HEK293 (cell line): ENCODE measurements around the gene MIER3.

Experiments used
- CTCF ChIA-PET: fragments of 350-600 bp; formaldehyde crosslinking; extraction: SDS; loops from one replicate; lab custom pipeline; 2021; ENCODE audit warnings: antibody characterized with exemption; lab: Yijun Ruan, JAX
- POLR2A ChIA-PET: fragments of 300-600 bp; formaldehyde crosslinking; extraction: SDS; loops from one replicate; lab custom pipeline; 2020; ENCODE audit warnings: antibody characterized with exemption, inconsistent platforms; lab: Yijun Ruan, JAX
- H3K27ac ChIP-seq: fragments of 200-500 bp; sonication (Bioruptor generic); 2 replicates; pipeline ENCODE4 v1.5.1; 2014; ENCODE audit warnings: low read depth, low read length, control low read depth, inconsistent platforms; ENCODE audit errors: extremely low read depth
- H3K36me3 ChIP-seq, 2 experiments: fragments of 200-500 bp in 1 of 2; sonication (Bioruptor generic) in 1 of 2; 1 replicate in 1 of 2; 2 replicates in 1 of 2; pipeline ENCODE4 v1.5.1; 2014 to 2017; ENCODE audit warnings: inconsistent platforms in 2 of 2, low read length in 2 of 2; ENCODE audit not compliant: control insufficient read depth in 2 of 2, insufficient read depth in 1 of 2
- H3K4me1 ChIP-seq: fragments of 200-500 bp; sonication (Bioruptor generic); 2 replicates; pipeline ENCODE4 v1.5.1; 2014; ENCODE audit warnings: mild to moderate bottlenecking, low read length, inconsistent platforms; ENCODE audit not compliant: control insufficient read depth, insufficient read depth
- H3K4me3 ChIP-seq: 2 replicates; pipeline ENCODE4 v1.5.1; 2011; ENCODE audit warnings: low read depth, mild to moderate bottlenecking, control low read depth, low read length, moderate library complexity
- H3K9me3 ChIP-seq: fragments of 200-500 bp; sonication (Bioruptor generic); 2 replicates; pipeline ENCODE4 v1.5.1; 2014; ENCODE audit warnings: low read depth, low read length, inconsistent platforms; ENCODE audit not compliant: control insufficient read depth, insufficient read depth
- GLI2 ChIP-seq: fragments of 450-650 bp; formaldehyde crosslinking; IDR thresholded peaks from 2 replicates; pipeline ENCODE4; 2017; ENCODE audit warnings: missing biosample characterization, missing genetic modification characterization, low read depth, borderline replicate concordance
- HIC1 ChIP-seq: fragments of 450-650 bp; formaldehyde crosslinking; IDR thresholded peaks from 2 replicates; pipeline ENCODE4 v1.5.1; 2016; ENCODE audit warnings: missing biosample characterization, missing genetic modification characterization
- HOXD13 ChIP-seq: sonication (generic); formaldehyde crosslinking; IDR thresholded peaks from 2 replicates; pipeline ENCODE4 v1.8.0; 2022; ENCODE audit warnings: missing genetic modification reagents, borderline replicate concordance
- KLF7 ChIP-seq: fragments of 450-650 bp; formaldehyde crosslinking; IDR thresholded peaks from 2 replicates; pipeline ENCODE4 v1.5.1; 2016; ENCODE audit warnings: missing biosample characterization, missing genetic modification characterization, borderline replicate concordance
- PBX3 ChIP-seq: sonication (generic); formaldehyde crosslinking; IDR thresholded peaks from 2 replicates; pipeline ENCODE4 v1.8.1; 2022; ENCODE audit warnings: mild to moderate bottlenecking, moderate library complexity, missing genetic modification reagents
- PRDM4 ChIP-seq: fragments of 450-650 bp; formaldehyde crosslinking; IDR thresholded peaks from 2 replicates; pipeline ENCODE4 v1.5.1; 2017; ENCODE audit warnings: missing biosample characterization, missing genetic modification characterization
- ZBTB11 ChIP-seq: fragments of 450-650 bp; formaldehyde crosslinking; conservative IDR thresholded peaks from 2 replicates; pipeline ENCODE4 v1.5.1; 2016; ENCODE audit warnings: low read depth, missing biosample characterization, missing genetic modification characterization
- ZNF138 ChIP-seq: fragments of 450-650 bp; formaldehyde crosslinking; IDR thresholded peaks from 2 replicates; pipeline ENCODE4 v1.5.1; 2016; ENCODE audit warnings: missing biosample characterization, missing genetic modification characterization, borderline replicate concordance
- ZNF16 ChIP-seq: fragments of 450-650 bp; formaldehyde crosslinking; IDR thresholded peaks from 2 replicates; pipeline ENCODE4 v1.5.1; 2016; ENCODE audit warnings: low read depth, missing biosample characterization, missing genetic modification characterization
- ZNF23 ChIP-seq: fragments of 450-650 bp; formaldehyde crosslinking; IDR thresholded peaks from 2 replicates; pipeline ENCODE4 v1.5.1; 2016; ENCODE audit warnings: missing biosample characterization, missing genetic modification characterization, borderline replicate concordance
- ZNF37A ChIP-seq: fragments of 450-650 bp; IDR thresholded peaks from 2 replicates; pipeline ENCODE4 v1.5.1; 2018; ENCODE audit warnings: missing biosample characterization, missing genetic modification characterization
- ZNF394 ChIP-seq: fragments of 450-650 bp; formaldehyde crosslinking; IDR thresholded peaks from 2 replicates; pipeline ENCODE4 v1.5.1; 2016; ENCODE audit warnings: missing biosample characterization, missing genetic modification characterization, mild to moderate bottlenecking, moderate library complexity, borderline replicate concordance
- ZNF473 ChIP-seq: fragments of 450-650 bp; formaldehyde crosslinking; IDR thresholded peaks from 2 replicates; pipeline ENCODE4 v1.5.1; 2017; ENCODE audit warnings: missing biosample characterization, missing genetic modification characterization
- ZNF529 ChIP-seq: fragments of 450-650 bp; formaldehyde crosslinking; IDR thresholded peaks from 2 replicates; pipeline ENCODE4 v1.5.1; 2017; ENCODE audit warnings: missing genetic modification characterization, missing biosample characterization; ENCODE audit not compliant: insufficient replicate concordance
- ZNF626 ChIP-seq: fragments of 450-650 bp; sonication (Bioruptor Pico); formaldehyde crosslinking; IDR thresholded peaks from 2 replicates; pipeline ENCODE4 v1.5.1; 2018; ENCODE audit warnings: missing biosample characterization, missing genetic modification characterization, inconsistent platforms
- ZNF785 ChIP-seq: fragments of 450-650 bp; formaldehyde crosslinking; IDR thresholded peaks from 2 replicates; pipeline ENCODE4 v1.5.1; 2016; ENCODE audit warnings: missing biosample characterization, missing genetic modification characterization

MIER3 gene

GRCh38 chr5:56919942-56920662, 31.8 kb downstream of the MIER3 start:
- peaks cover 30 to 50% of the 10 kb centered on the region in 2 experiments for H3K36me3 ChIP-seq
- H3K4me3 ChIP-seq = no peak overlapping the region
- no peak overlapping the region for H3K27ac ChIP-seq
- CTCF ChIA-PET = interaction anchor here (0.6 to 0.9 kb wide), 3 partner anchors 10 to 131 kb away, joined by 3 to 4 read pairs (median 3); no protein-coding TSS in a partner anchor
- TF ChIP-seq PBX3 (CRISPR knock-in tag) = no peak
- no peak for TF ChIP-seq ZNF23
- TF ChIP-seq ZNF626 (tag by site-specific recombination) = no peak
- TF ChIP-seq HIC1 = no peak
- no peak for TF ChIP-seq GLI2 (tag by site-specific recombination)
- no peak for TF ChIP-seq HOXD13 (CRISPR knock-in tag)
- no peak for TF ChIP-seq ZNF529
- no peak for TF ChIP-seq ZBTB11 (tag by site-specific recombination)
- TF ChIP-seq ZNF138 = no peak
- TF ChIP-seq ZNF473 (tag by site-specific recombination) = no peak
- TF ChIP-seq ZNF785 (tag by site-specific recombination) = no peak
- no peak for TF ChIP-seq ZNF16 (tag by site-specific recombination)
- no peak for TF ChIP-seq ZNF394 (tag by site-specific recombination)
- no peak for TF ChIP-seq PRDM4
- TF ChIP-seq ZNF37A = no peak
- no peak for TF ChIP-seq KLF7
- H3K4me1 ChIP-seq = no peaks in the 10 kb centered on the region
- H3K9me3 ChIP-seq = no peaks in the 10 kb centered on the region
- POLR2A ChIA-PET = no interaction called here
